Transverse colon (tissue), 3 donors: Measurements from ENCODE around the gene CFAP92.

Experiments
- EP300 ChIP-seq: sonication (generic); formaldehyde crosslinking; IDR thresholded peaks from one replicate; pipeline ENCODE4 v1.6.1; 2017; ENCODE audit warnings: antibody characterized with exemption, low read depth
- TF ChIP-seq, protein P1 (sequence below), 5 experiments: fragments of 200-600 bp in 3 of 5; fragments of 450-650 bp in 2 of 5; sonication (generic) in 3 of 5; IDR thresholded peaks; 1 replicate in 2 of 5; 2 replicates in 3 of 5; pipeline ENCODE4 v1.5.1; 2016 to 2017; ENCODE audit warnings: antibody characterized with exemption in 5 of 5, inconsistent platforms in 3 of 5, mild to moderate bottlenecking in 2 of 5, moderate library complexity in 1 of 5

DNA sequence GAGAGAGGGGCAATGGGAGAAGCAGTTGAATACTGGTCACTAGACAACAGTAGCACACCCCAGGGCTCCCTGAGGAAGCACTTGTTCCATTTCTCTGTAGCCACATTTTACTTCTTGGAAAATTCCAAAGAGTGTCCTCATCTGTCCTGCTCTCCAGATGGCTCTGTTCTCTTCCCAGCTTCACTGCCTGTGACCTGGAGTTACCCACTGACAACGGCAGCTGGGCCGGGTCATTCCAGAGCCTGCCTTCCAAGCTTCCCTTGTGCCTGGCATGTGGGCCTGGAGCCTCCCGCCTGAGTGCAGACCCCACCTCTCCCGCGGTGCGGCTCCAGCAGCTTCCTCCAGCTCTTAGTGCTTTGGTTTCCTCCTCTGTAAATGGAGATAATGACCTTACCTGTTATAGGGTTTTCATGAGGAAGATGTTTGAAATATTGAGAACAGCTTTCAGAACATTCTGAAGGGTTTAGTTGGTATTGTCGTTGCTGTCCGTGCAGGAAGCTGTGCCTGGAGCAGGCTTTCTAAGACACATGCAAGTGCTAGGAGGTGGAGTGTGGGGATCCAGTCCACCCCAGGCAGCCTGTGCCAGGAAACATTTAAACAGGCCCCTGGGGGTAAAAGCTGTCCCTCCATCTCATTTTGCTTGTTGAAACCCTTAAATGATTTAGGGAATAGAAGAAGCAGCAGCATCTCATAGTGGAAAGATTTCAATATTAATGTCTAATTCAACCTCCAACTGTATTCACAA lies 32.0 kb upstream of the CFAP92 start:
- TF ChIP-seq, protein P1, sequence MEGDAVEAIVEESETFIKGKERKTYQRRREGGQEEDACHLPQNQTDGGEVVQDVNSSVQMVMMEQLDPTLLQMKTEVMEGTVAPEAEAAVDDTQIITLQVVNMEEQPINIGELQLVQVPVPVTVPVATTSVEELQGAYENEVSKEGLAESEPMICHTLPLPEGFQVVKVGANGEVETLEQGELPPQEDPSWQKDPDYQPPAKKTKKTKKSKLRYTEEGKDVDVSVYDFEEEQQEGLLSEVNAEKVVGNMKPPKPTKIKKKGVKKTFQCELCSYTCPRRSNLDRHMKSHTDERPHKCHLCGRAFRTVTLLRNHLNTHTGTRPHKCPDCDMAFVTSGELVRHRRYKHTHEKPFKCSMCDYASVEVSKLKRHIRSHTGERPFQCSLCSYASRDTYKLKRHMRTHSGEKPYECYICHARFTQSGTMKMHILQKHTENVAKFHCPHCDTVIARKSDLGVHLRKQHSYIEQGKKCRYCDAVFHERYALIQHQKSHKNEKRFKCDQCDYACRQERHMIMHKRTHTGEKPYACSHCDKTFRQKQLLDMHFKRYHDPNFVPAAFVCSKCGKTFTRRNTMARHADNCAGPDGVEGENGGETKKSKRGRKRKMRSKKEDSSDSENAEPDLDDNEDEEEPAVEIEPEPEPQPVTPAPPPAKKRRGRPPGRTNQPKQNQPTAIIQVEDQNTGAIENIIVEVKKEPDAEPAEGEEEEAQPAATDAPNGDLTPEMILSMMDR (IDR thresholded peaks at IDR 0.05), result no peak
- no peak for TF ChIP-seq EP300
